GM10266 (cell line): ENCODE results near the gene AGAP3.

ENCODE experiments used
- DNase-seq: peaks from one replicate; pipeline ENCODE4 v3.0.0; 2012; ENCODE audit errors: extremely low spot score
- TF ChIP-seq, protein P1 (sequence below): IDR thresholded peaks from 2 replicates; pipeline ENCODE4 v1.5.1; 2012; ENCODE audit warnings: mild to moderate bottlenecking, low read depth; ENCODE audit not compliant: control insufficient read depth, insufficient read depth; ENCODE audit errors: missing control alignments

AGAP3 gene

DNA sequence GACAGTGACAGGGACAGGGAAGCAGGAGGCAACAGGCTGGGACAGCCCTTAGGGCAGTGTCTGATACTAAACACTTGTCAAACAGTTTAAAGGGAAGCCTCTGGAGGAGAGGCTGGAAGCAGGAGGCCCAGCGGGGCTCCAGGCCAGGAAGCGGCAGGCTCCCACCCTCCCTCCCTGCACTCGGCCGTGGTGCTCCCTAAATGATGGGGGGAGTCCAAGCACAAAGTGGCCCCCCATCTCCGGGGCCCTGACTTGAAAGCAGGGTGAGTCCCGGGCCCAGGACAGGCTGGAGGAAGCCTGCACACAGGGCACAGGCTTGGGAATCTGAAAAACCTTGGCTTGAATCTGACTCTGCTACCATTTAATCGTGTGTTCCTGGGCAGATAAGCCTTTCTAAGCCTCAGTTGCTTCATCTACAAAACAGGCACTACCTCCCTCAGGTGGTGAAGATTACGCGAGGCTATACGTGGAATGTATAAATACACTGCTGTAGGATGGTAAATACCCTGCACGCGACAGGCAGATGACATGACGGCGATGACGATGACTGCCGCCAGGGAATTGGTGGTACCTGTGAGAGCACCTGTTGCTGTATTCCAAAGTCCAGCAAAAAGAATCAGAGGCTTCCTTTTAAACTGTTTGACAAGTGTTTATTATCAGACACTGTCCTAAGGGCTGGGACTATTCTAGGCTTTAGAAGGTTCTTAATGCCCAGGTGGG lies 47.2 kb downstream of the AGAP3 start:
- TF ChIP-seq, protein P1, sequence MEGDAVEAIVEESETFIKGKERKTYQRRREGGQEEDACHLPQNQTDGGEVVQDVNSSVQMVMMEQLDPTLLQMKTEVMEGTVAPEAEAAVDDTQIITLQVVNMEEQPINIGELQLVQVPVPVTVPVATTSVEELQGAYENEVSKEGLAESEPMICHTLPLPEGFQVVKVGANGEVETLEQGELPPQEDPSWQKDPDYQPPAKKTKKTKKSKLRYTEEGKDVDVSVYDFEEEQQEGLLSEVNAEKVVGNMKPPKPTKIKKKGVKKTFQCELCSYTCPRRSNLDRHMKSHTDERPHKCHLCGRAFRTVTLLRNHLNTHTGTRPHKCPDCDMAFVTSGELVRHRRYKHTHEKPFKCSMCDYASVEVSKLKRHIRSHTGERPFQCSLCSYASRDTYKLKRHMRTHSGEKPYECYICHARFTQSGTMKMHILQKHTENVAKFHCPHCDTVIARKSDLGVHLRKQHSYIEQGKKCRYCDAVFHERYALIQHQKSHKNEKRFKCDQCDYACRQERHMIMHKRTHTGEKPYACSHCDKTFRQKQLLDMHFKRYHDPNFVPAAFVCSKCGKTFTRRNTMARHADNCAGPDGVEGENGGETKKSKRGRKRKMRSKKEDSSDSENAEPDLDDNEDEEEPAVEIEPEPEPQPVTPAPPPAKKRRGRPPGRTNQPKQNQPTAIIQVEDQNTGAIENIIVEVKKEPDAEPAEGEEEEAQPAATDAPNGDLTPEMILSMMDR: no peak
- DNase-seq: no peak

DNA sequence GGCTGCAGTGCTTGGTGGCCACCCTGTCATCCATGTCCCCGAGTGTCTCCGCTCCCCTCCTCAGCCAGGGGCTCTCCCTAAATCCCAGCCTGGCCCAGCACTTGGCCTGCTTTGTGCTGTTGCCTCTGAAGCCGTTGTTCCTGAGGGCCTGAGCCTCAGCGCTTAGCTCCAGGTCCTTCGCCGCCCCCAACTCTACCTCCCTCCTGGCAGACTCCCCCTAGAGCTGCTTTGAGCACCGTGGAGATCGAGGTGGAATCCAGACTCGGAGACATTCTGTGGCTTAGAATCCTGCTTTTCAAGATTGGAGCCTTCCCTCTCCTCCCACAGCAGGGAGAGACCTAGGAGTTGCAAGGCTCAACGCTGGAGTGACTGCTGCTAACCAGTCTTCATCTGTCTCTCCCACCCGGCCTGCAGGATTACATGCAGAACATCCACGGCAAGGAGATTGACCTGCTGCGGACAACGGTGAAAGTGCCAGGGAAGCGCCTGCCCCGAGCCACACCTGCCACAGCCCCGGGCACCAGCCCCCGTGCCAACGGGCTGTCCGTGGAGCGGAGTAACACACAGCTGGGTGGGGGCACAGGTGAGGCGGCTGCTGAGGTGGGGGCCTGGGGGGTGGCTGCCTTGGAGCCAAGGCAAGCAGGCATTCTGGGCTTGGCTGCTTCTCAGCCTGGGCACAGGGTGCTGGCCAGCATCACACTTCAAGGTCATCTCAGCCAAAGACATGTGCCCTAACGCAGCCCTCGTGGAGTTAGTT lies 47.9 kb downstream of the AGAP3 start:
- no peak for DNase-seq
- TF ChIP-seq, protein P1: no peak

- TF ChIP-seq, protein P1: no peak
- peak; percentile 25 for DNase-seq
These were observed 48.7 kb downstream of the AGAP3 start for GRCh38 chr7:151134743-151135524.

- TF ChIP-seq, protein P1: no peak
- peak; percentile 26 for DNase-seq
These were observed 49.2 kb downstream of the AGAP3 start for GRCh38 chr7:151135525-151135845.

GRCh38 chr7:151135866-151136843 lies 49.9 kb downstream of the AGAP3 start:
- DNase-seq: peak; percentile 37
- TF ChIP-seq, protein P1: no peak

- peak; percentile 28 for DNase-seq
- TF ChIP-seq, protein P1: no peak
These were observed 50.9 kb downstream of the AGAP3 start for GRCh38 chr7:151137076-151137675.
